ENCODE results near the gene OR10G2.

OR10G2 gene

DNA sequence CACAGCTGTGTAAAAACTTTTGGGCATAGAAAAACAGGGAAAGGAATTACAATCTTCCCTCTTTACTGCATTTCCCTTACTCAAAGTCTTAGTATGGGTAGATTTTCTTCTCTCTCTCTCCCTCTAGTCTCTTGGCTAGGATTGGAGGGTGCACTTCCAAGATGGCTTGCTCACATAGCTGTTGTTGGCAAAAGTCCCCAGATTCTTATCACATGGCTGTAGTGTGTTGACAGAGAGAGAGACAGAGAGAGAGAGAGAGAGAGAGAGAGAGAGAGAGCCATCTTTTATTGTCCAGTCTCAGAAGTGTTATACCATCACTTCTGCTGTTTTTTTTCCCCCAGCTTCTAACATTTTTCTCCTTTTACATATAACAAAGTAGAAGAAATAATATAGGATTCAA, 12.6 kb upstream of the OR10G2 start:
- TF ChIP-seq EP300 (IDR thresholded peaks at IDR 0.05; ENCODE audit: borderline replicate concordance), result no peak
- no peak for TF ChIP-seq CREB1 (IDR thresholded peaks at IDR 0.05; ENCODE audit: low read depth)
- no peak for TF ChIP-seq RAD21 (IDR thresholded peaks at IDR 0.05; ENCODE audit: low read depth)
- TF ChIP-seq TAF1 (IDR thresholded peaks at IDR 0.05; ENCODE audit: low read depth), result no peak
- no peak for TF ChIP-seq FOXM1 (IDR thresholded peaks at IDR 0.05; ENCODE audit: borderline replicate concordance, low read depth)
- TF ChIP-seq NFIC (IDR thresholded peaks at IDR 0.05), result no peak
- TF ChIP-seq, protein P1, sequence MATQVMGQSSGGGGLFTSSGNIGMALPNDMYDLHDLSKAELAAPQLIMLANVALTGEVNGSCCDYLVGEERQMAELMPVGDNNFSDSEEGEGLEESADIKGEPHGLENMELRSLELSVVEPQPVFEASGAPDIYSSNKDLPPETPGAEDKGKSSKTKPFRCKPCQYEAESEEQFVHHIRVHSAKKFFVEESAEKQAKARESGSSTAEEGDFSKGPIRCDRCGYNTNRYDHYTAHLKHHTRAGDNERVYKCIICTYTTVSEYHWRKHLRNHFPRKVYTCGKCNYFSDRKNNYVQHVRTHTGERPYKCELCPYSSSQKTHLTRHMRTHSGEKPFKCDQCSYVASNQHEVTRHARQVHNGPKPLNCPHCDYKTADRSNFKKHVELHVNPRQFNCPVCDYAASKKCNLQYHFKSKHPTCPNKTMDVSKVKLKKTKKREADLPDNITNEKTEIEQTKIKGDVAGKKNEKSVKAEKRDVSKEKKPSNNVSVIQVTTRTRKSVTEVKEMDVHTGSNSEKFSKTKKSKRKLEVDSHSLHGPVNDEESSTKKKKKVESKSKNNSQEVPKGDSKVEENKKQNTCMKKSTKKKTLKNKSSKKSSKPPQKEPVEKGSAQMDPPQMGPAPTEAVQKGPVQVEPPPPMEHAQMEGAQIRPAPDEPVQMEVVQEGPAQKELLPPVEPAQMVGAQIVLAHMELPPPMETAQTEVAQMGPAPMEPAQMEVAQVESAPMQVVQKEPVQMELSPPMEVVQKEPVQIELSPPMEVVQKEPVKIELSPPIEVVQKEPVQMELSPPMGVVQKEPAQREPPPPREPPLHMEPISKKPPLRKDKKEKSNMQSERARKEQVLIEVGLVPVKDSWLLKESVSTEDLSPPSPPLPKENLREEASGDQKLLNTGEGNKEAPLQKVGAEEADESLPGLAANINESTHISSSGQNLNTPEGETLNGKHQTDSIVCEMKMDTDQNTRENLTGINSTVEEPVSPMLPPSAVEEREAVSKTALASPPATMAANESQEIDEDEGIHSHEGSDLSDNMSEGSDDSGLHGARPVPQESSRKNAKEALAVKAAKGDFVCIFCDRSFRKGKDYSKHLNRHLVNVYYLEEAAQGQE (IDR thresholded peaks at IDR 0.05; ENCODE audit: low read depth), result no peak
- TF ChIP-seq TEAD4 (IDR thresholded peaks at IDR 0.05), result no peak
- no peak for TF ChIP-seq TCF12 (IDR thresholded peaks at IDR 0.05; ENCODE audit: low read depth)
- no peak for TF ChIP-seq ZBTB7A (IDR thresholded peaks at IDR 0.05; ENCODE audit: low read depth)

DNA sequence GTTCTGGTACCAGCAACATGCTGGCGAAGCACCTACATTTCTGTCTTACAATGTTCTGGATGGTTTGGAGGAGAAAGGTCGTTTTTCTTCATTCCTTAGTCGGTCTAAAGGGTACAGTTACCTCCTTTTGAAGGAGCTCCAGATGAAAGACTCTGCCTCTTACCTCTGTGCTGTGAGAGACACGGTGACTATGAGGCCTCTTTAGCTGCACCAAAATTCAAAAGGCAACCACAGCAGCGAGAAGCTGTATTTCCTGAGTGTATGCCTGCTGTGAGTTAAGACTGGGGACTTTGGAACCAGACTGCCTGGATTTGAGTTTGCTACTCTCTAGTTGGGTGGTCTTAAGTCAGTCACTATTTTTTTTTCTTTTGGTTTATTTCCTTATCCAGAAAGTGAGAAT, 8.7 kb upstream of the OR10G2 start:
- TF ChIP-seq TAF1 (IDR thresholded peaks at IDR 0.05; ENCODE audit: low read depth), result no peak
- no peak for TF ChIP-seq TEAD4 (IDR thresholded peaks at IDR 0.05)
- TF ChIP-seq, protein P2, sequence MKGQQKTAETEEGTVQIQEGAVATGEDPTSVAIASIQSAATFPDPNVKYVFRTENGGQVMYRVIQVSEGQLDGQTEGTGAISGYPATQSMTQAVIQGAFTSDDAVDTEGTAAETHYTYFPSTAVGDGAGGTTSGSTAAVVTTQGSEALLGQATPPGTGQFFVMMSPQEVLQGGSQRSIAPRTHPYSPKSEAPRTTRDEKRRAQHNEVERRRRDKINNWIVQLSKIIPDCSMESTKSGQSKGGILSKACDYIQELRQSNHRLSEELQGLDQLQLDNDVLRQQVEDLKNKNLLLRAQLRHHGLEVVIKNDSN (IDR thresholded peaks at IDR 0.05), result no peak
- TF ChIP-seq YY1 (IDR thresholded peaks at IDR 0.05; ENCODE audit: low read depth), result no peak
- no peak for TF ChIP-seq EGR1 (IDR thresholded peaks at IDR 0.05)
- no peak for TF ChIP-seq EP300 (IDR thresholded peaks at IDR 0.05; ENCODE audit: borderline replicate concordance)
- no peak for TF ChIP-seq FOXM1 (IDR thresholded peaks at IDR 0.05; ENCODE audit: borderline replicate concordance, low read depth)
- no peak for TF ChIP-seq CREB1 (IDR thresholded peaks at IDR 0.05; ENCODE audit: low read depth)
- TF ChIP-seq CEBPB (IDR thresholded peaks at IDR 0.05), result no peak
- no peak for TF ChIP-seq TCF12 (IDR thresholded peaks at IDR 0.05; ENCODE audit: low read depth)
- TF ChIP-seq, protein P3, sequence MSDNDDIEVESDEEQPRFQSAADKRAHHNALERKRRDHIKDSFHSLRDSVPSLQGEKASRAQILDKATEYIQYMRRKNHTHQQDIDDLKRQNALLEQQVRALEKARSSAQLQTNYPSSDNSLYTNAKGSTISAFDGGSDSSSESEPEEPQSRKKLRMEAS (IDR thresholded peaks at IDR 0.05), result no peak

DNA sequence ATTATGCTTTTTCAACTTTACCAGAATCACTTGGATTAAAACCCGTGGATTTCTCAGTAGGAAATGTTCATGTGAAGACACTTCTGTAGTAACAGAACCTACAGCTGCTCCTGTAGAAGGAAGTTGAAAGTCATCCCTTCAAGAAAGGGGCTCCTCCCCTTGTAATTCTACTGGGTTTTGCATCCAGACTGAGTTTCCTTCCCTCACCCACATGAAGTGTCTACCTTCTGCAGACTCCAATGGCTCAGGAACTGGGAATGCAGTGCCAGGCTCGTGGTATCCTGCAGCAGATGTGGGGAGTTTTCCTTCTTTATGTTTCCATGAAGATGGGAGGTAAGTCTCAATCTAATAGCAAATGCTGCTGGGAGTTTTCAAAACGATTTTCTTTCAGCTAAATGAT, 7.9 kb upstream of the OR10G2 start:
- no peak for TF ChIP-seq CREB1 (IDR thresholded peaks at IDR 0.05; ENCODE audit: low read depth)
- no peak for TF ChIP-seq FOXM1 (IDR thresholded peaks at IDR 0.05; ENCODE audit: borderline replicate concordance, low read depth)
- TF ChIP-seq CEBPB (IDR thresholded peaks at IDR 0.05), result no peak
- no peak for TF ChIP-seq TEAD4 (IDR thresholded peaks at IDR 0.05)
- TF ChIP-seq TAF1 (IDR thresholded peaks at IDR 0.05; ENCODE audit: low read depth), result no peak
- TF ChIP-seq YY1 (IDR thresholded peaks at IDR 0.05; ENCODE audit: low read depth), result no peak
- TF ChIP-seq, protein P1 (IDR thresholded peaks at IDR 0.05; ENCODE audit: low read depth), result no peak

DNA sequence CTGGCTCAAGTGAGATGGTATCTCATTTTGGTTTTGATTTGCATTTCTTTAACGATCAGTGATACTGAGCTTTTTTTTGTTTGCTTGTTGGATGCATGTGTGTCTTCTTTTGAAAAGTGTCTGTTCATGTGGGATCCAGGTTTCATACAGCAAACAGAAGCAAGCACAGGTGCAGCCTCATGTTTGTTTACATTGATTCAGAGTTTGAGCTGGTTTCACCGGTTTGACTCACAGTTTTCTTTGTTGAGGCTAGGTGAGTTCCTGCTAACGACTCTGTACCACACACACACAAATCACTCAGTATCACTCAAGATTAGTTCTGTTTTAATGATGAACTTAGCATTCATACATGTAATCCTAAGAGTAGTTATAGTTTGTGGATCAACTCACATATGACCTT, 3.7 kb downstream of the OR10G2 start:
- TF ChIP-seq TEAD4 (IDR thresholded peaks at IDR 0.05), result no peak
- TF ChIP-seq TCF12 (IDR thresholded peaks at IDR 0.05; ENCODE audit: low read depth), result no peak
- TF ChIP-seq, protein P3 (IDR thresholded peaks at IDR 0.05), result no peak
- no peak for TF ChIP-seq RAD21 (IDR thresholded peaks at IDR 0.05; ENCODE audit: low read depth)
- no peak for TF ChIP-seq FOXM1 (IDR thresholded peaks at IDR 0.05; ENCODE audit: borderline replicate concordance, low read depth)
- no peak for TF ChIP-seq YY1 (IDR thresholded peaks at IDR 0.05; ENCODE audit: low read depth)
- TF ChIP-seq TAF1 (IDR thresholded peaks at IDR 0.05; ENCODE audit: low read depth), result no peak
- TF ChIP-seq EGR1 (IDR thresholded peaks at IDR 0.05), result no peak
- TF ChIP-seq EP300 (IDR thresholded peaks at IDR 0.05; ENCODE audit: borderline replicate concordance), result no peak
- TF ChIP-seq ZBTB7A (IDR thresholded peaks at IDR 0.05; ENCODE audit: low read depth), result no peak
- TF ChIP-seq, protein P1 (IDR thresholded peaks at IDR 0.05; ENCODE audit: low read depth), result no peak
- TF ChIP-seq CEBPB (IDR thresholded peaks at IDR 0.05), result no peak

DNA sequence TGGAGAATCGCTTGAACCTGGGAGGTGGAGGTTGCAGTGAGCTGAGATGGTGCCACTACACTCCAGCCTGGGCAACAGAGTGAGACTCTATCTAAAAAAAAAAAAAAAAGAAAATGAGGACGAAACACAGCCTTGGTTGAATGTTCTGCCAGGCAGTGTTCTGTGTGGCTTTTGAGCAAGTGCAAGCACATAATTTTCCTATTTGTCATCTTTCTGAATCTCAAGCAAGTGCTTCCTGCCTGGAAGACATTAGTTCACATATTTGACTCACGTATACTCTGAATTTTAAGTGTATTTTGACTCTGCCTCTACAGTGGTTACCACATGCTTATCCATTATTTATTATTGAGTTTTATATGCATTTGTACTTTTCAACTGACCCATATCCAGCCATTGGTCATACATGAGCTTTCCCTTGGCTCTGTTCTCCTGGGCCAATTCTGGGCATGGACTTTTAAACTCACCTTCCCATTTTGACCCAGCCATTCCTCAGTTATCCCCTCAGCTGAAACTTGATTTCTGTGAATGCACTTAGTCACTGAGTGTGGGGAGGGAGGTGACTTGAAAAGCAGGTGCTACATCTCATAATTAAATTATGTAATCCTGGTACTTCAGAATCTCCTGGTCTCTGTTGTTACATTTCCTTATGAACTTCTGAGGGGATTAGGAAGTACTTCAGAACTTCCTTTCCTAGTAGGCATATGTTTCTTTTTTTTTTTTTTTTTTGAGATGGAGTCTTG, 8.1 kb downstream of the OR10G2 start:
- TF ChIP-seq TEAD4 (IDR thresholded peaks at IDR 0.05) (no peak), CEBPB (IDR thresholded peaks at IDR 0.05) (no peak), RAD21 (IDR thresholded peaks at IDR 0.05; ENCODE audit: low read depth) (no peak), CREB1 (IDR thresholded peaks at IDR 0.05; ENCODE audit: low read depth) (no peak), YY1 (IDR thresholded peaks at IDR 0.05; ENCODE audit: low read depth) (no peak), TAF1 (IDR thresholded peaks at IDR 0.05; ENCODE audit: low read depth) (no peak), FOXM1 (IDR thresholded peaks at IDR 0.05; ENCODE audit: borderline replicate concordance, low read depth) (no peak), ZBTB7A (IDR thresholded peaks at IDR 0.05; ENCODE audit: low read depth) (no peak), EGR1 (IDR thresholded peaks at IDR 0.05) (no peak), EP300 (IDR thresholded peaks at IDR 0.05; ENCODE audit: borderline replicate concordance) (no peak), TCF12 (IDR thresholded peaks at IDR 0.05; ENCODE audit: low read depth) (no peak), NFIC (IDR thresholded peaks at IDR 0.05) (no peak)
- TF ChIP-seq, protein P2 (IDR thresholded peaks at IDR 0.05), result no peak
- TF ChIP-seq, protein P1 (IDR thresholded peaks at IDR 0.05; ENCODE audit: low read depth), result no peak
- TF ChIP-seq, protein P3 (IDR thresholded peaks at IDR 0.05), result no peak
